Vagina (tissue), 2 donors: ENCODE data around the gene NONO.

Experiments used
- CTCF ChIP-seq, 3 experiments: fragments of 450-650 bp in 2 of 3; fragments of 200-600 bp in 1 of 3; sonication (generic) in 1 of 3; IDR thresholded peaks; one replicate each; pipeline ENCODE4 v1.5.1; 2017 to 2019; ENCODE audit warnings: antibody characterized with exemption in 3 of 3, mild to moderate bottlenecking in 2 of 3, moderate library complexity in 2 of 3
- POLR2A ChIP-seq, 2 donors: fragments of 450-650 bp; IDR thresholded peaks; one replicate each; pipeline ENCODE4 v1.6.1; 2017; ENCODE audit warnings: antibody characterized with exemption in 2 of 2, mild to moderate bottlenecking in 2 of 2, moderate library complexity in 2 of 2

- TF ChIP-seq CTCF (IDR thresholded peaks at IDR 0.05) (no peak), POLR2A (IDR thresholded peaks at IDR 0.05) (no peak)
These were observed 46.6 kb upstream of the NONO start for GRCh38 chrX:71236836-71237235.
